HepG2 (cell line): ENCODE measurements around the gene THADA. TPM values are rescaled to one million over a fixed set of nuclear protein-coding genes. Genes with fewer than 3 reads are reported as not detected.

ENCODE experiments used
- ATAC-seq: fragments of 200-7000 bp; cut with Tn5 transposase; 3 replicates; pipeline ENCODE4 v1.9.1; 2020; ENCODE audit warnings: mild to moderate bottlenecking, moderate library complexity
- BruUV-seq: library from RNA; stranded (reverse); fragments of 400-500 nt; replicated peaks from 2 replicates; lab custom pipeline; 2021; lab: Mats Ljungman, UMichigan
- CTCF ChIA-PET: fragments of 300-600 bp; formaldehyde crosslinking; extraction: SDS; loops from one replicate; lab custom pipeline; 2021; ENCODE audit warnings: low total read pairs, inconsistent platforms, low intra/inter-chr PET ratio; lab: Yijun Ruan, JAX
- POLR2A ChIA-PET: fragments of 350-600 bp; sonication (Branson Sonifier 250); formaldehyde crosslinking; loops from one replicate; lab custom pipeline; 2020; ENCODE audit warnings: antibody characterized with exemption, inconsistent platforms; lab: Yijun Ruan, JAX
- DNase-seq: peaks from one replicate; pipeline ENCODE4 v3.0.0-alpha.2; 2015; ENCODE audit warnings: low spot score
- FAIRE-seq: peaks from 3 replicates; lab custom pipeline; 2011; peaks lifted over from hg19 to GRCh38; lab: Jason Lieb, UNC
- H2AFZ ChIP-seq: one replicate; pipeline ENCODE4 v1.6.1; 2011; ENCODE audit warnings: low read length, inconsistent platforms
- H3K27ac ChIP-seq: fragments of 300-600 bp; 3 replicates; pipeline ENCODE4 v1.8.0; 2011; ENCODE audit warnings: mixed run types, mild to moderate bottlenecking, mixed read lengths, low read length, inconsistent platforms; ENCODE audit not compliant: insufficient read depth; ENCODE audit errors: extremely low read length
- H3K27me3 ChIP-seq, 2 experiments: fragments of 200-600 bp in 1 of 2; 2 replicates in 1 of 2; 3 replicates in 1 of 2; pipeline versions ENCODE4 v1.6.0 to v1.8.0; 2011; ENCODE audit warnings: low read length in 2 of 2, mild to moderate bottlenecking in 2 of 2, moderate library complexity in 2 of 2, inconsistent platforms in 1 of 2; ENCODE audit not compliant: insufficient read depth in 2 of 2, control insufficient read depth in 1 of 2
- H3K36me3 ChIP-seq, 2 experiments: fragments of 200-600 bp in 1 of 2; replicated peaks in 1 of 2; 2 replicates in 1 of 2; 3 replicates in 1 of 2; pipeline versions ENCODE4 v1.5.1 to v1.8.0; 2011; ENCODE audit warnings: low read length in 2 of 2, inconsistent platforms in 1 of 2; ENCODE audit not compliant: insufficient read depth in 2 of 2, control insufficient read depth in 1 of 2
- H3K4me1 ChIP-seq: 2 replicates; pipeline ENCODE4 v1.5.1; 2012; ENCODE audit warnings: low read length, inconsistent platforms; ENCODE audit not compliant: insufficient read depth
- H3K4me2 ChIP-seq: 2 replicates; pipeline ENCODE4 v1.6.0; 2011; ENCODE audit warnings: low read depth, low read length, inconsistent platforms
- H3K4me3 ChIP-seq, 3 experiments: fragments of 200-600 bp in 1 of 3; sonication (generic), shearing (Covaris generic) in 1 of 3; replicated peaks in 1 of 3; 2 replicates each; pipeline ENCODE4 v1.5.1; 2011 to 2016; ENCODE audit warnings: low read length in 3 of 3, inconsistent platforms in 2 of 3, low read depth in 2 of 3, mild to moderate bottlenecking in 2 of 3, control low read depth in 1 of 3, mixed read lengths in 1 of 3; ENCODE audit not compliant: insufficient read depth in 1 of 3
- H3K79me2 ChIP-seq: one replicate; pipeline ENCODE4 v1.6.1; 2011; ENCODE audit warnings: low read length, inconsistent platforms; ENCODE audit not compliant: insufficient read depth
- H3K9ac ChIP-seq: 2 replicates; pipeline ENCODE4 v1.6.0; 2011; ENCODE audit warnings: mild to moderate bottlenecking, low read depth, low read length, inconsistent platforms; ENCODE audit not compliant: insufficient read depth
- H3K9me3 ChIP-seq: 2 replicates; pipeline ENCODE4 v1.5.1; 2012; ENCODE audit warnings: mild to moderate bottlenecking, low read length
- H4K20me1 ChIP-seq: 2 replicates; pipeline ENCODE4 v1.6.0; 2011; ENCODE audit warnings: inconsistent platforms, mild to moderate bottlenecking, low read length, moderate library complexity; ENCODE audit not compliant: insufficient read depth
- ARID3A ChIP-seq: IDR thresholded peaks from 2 replicates; pipeline ENCODE4 v1.6.1; 2012; ENCODE audit warnings: low read depth, low read length, improper control_type of control experiment
- CENPBD1 ChIP-seq: sonication (generic); formaldehyde crosslinking; IDR thresholded peaks from 2 replicates; pipeline ENCODE4 v1.8.0; 2022; ENCODE audit warnings: missing genetic modification reagents, low read depth, mild to moderate bottlenecking, borderline replicate concordance
- E2F5 ChIP-seq: sonication (generic); formaldehyde crosslinking; conservative IDR thresholded peaks from 2 replicates; pipeline ENCODE4 v1.4.0; 2020; ENCODE audit warnings: missing genetic modification reagents
- EED ChIP-seq: sonication (generic); formaldehyde crosslinking; IDR thresholded peaks from 2 replicates; pipeline ENCODE4 v1.5.0; 2020; ENCODE audit warnings: mild to moderate bottlenecking, missing genetic modification reagents
- ETS1 ChIP-seq: sonication (generic); formaldehyde crosslinking; IDR thresholded peaks from 2 replicates; pipeline ENCODE4 v1.4.0; 2020; ENCODE audit warnings: missing genetic modification reagents
- FOXO4 ChIP-seq: sonication (generic); formaldehyde crosslinking; conservative IDR thresholded peaks from 2 replicates; pipeline ENCODE4 v1.8.1; 2023; ENCODE audit warnings: missing genetic modification reagents
- HNRNPH1 ChIP-seq: fragments of 200-400 bp; formaldehyde crosslinking; optimal IDR thresholded peaks from 2 replicates; pipeline ENCODE3; 2017; ENCODE audit warnings: mild to moderate bottlenecking, low read depth, low read length
- IRX3 ChIP-seq: sonication (generic); formaldehyde crosslinking; IDR thresholded peaks from 2 replicates; pipeline ENCODE4 v1.8.1; 2023; ENCODE audit warnings: mild to moderate bottlenecking, low read depth, missing genetic modification reagents, borderline replicate concordance
- NFRKB ChIP-seq: fragments of 450-650 bp; IDR thresholded peaks from 2 replicates; pipeline ENCODE4 v1.6.1; 2017
- PATZ1 ChIP-seq: sonication (generic); formaldehyde crosslinking; IDR thresholded peaks from 2 replicates; pipeline ENCODE4 v1.4.0; 2020; ENCODE audit warnings: missing genetic modification reagents
- PRMT3 ChIP-seq: sonication (generic); formaldehyde crosslinking; IDR thresholded peaks from 2 replicates; pipeline ENCODE4 v1.8.1; 2022; ENCODE audit warnings: low read depth, mild to moderate bottlenecking, moderate library complexity, missing genetic modification reagents, borderline replicate concordance
- SOX13 ChIP-seq, 3 experiments: fragments of 450-650 bp in 1 of 3; sonication (generic) in 1 of 3; formaldehyde crosslinking in 1 of 3; IDR thresholded peaks in 2 of 3; conservative IDR thresholded peaks in 1 of 3; 2 replicates each; pipeline versions ENCODE4 v1.5.0 to v1.6.1; 2016 to 2020; ENCODE audit warnings: antibody characterized with exemption in 1 of 3, mild to moderate bottlenecking in 1 of 3, missing compliant biosample characterization in 1 of 3, missing genetic modification reagents in 1 of 3, moderate library complexity in 1 of 3
- THAP7 ChIP-seq: sonication (generic); formaldehyde crosslinking; IDR thresholded peaks from 2 replicates; pipeline ENCODE4 v1.8.1; 2023; ENCODE audit warnings: mild to moderate bottlenecking, missing genetic modification reagents
- ZNF614 ChIP-seq: IDR thresholded peaks from 2 replicates; pipeline ENCODE4 v1.6.1; 2018; ENCODE audit warnings: missing biosample characterization, missing genetic modification reagents, inconsistent platforms, borderline replicate concordance
- ZNF703 ChIP-seq: sonication (generic); formaldehyde crosslinking; IDR thresholded peaks from 2 replicates; pipeline ENCODE4 v1.5.1; 2020; ENCODE audit warnings: missing genetic modification reagents, mild to moderate bottlenecking, moderate library complexity, borderline replicate concordance
- WGBS: methylation state at CpG from one replicate; pipeline ENCODE4 v1.1.6; 2017; ENCODE audit warnings: low lambda C conversion rate; 5-methylcytosine and 5-hydroxymethylcytosine counted together
- in situ Hi-C: cut with HindIII; loops from 2 replicates; pipeline ENCODE4 v1.10.0; 2017; ENCODE audit warnings: low pct_unique_long_range_greater_than_20kb; ENCODE audit not compliant: extremely low pct_ligation_motif_present
- intact Hi-C: fragments of 100-400 bp; cut with micrococcal nuclease; formaldehyde crosslinking; loops from one replicate; pipeline ENCODE4 v1.10.0; 2022; ENCODE audit not compliant: unreplicated experiment
- polyA plus RNA-seq, 8 experiments: library from polyadenylated mRNA; depleted of rRNA in 3 of 8; stranded (reverse) in 7 of 8; unstranded in 1 of 8; fragments of >200 nt; fragmentation: Illumina TruSeq in 4 of 8; extraction: Trizol in 4 of 8; gene quantifications; 2 replicates each; pipeline versions ENCODE4 v1.2.1 to v1.2.3, GENCODE V29; 2011 to 2016; ENCODE audit warnings: low read depth in 4 of 8, missing spikeins in 1 of 8, mixed read lengths in 1 of 8; ENCODE audit not compliant: insufficient read depth in 1 of 8
- total RNA-seq, 5 experiments: library from RNA; depleted of rRNA; stranded (reverse); fragments of >200 nt; fragmentation: Illumina TruSeq; extraction: Trizol; gene quantifications; 2 replicates each; pipeline ENCODE4 v1.2.3, GENCODE V29; 2016; ENCODE audit warnings: low read depth in 1 of 5

Gene THADA
- total and polyA plus RNA-seq, 2 of the 13 experiments (the other 11 are each of a cell fraction or from before 2014, with no cell fraction given) = 12.7 to 21.7 TPM

- ATAC-seq (no peak), DNase-seq (no peak), FAIRE-seq (no peak)
- Histone ChIP-seq H3K9me3 (no peaks in the 10 kb centered on the region), H3K27me3 (no peaks in the 10 kb centered on the region), H3K4me2 (no peak overlapping the region), H4K20me1 (no peaks in the 10 kb centered on the region), H3K4me1 (peaks cover 11% of the 10 kb centered on the region), H2AFZ (no peak overlapping the region), H3K9ac (no peak overlapping the region), H3K27ac (no peak overlapping the region), H3K4me3 (no peak overlapping the region), H3K79me2 (no peaks in the 10 kb centered on the region), H3K36me3 (0 out of 5 replicates have a peak, but pooled peaks cover 2% of the 10 kb centered on the region in 2 experiments)
- no TSS peak for BruUV-seq
- CTCF ChIA-PET = no interaction called here
- intact Hi-C loops = no loop called here
- POLR2A ChIA-PET = no interaction called here
- in situ Hi-C loops = no loop called here
- 98% methylated on average over 5 of the region's 5 CpGs for WGBS
- TF ChIP-seq E2F5 (no peak), SOX13 (IDR thresholded peaks at IDR 0.05) (no peak), SOX13 (CRISPR knock-in tag; conservative IDR thresholded peaks at IDR 0.05 in 1 of 2, IDR thresholded peaks at IDR 0.05 in 1 of 2) (no peak), PRMT3 (no peak), EED (no peak), FOXO4 (no peak), PATZ1 (CRISPR knock-in tag) (no peak), ZNF703 (no peak), THAP7 (CRISPR knock-in tag) (no peak), ZNF614 (CRISPR knock-in tag) (no peak), CENPBD1 (no peak), HNRNPH1 (no peak), NFRKB (no peak), ARID3A (no peak), ETS1 (CRISPR knock-in tag) (no peak), IRX3 (no peak)
Measured at GRCh38 chr2:43539436-43539835, 56.4 kb downstream of the THADA start.
